ENCODE results near the gene MAPK4.

MAPK4 gene

DNA sequence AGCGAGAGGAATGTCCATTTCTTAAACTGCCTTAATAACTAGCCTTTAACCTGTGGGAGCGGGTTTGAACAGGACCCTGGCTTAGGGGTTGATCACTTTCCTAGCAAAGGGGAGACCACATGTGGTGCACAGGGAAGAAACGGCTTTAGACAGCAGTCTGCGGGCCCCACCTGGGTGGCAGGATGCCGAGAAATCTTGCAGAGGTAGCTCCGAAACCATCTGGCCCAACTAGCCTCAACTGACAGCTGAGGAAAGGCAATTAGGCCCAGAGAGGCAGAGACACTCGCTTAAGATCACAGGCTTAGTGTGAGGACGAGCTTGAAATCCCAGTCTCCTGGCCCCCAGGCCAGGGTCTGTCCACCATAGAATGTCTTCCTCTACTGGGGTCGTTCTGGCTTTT is 170.1 kb downstream of the MAPK4 start:
- H3K4me3 ChIP-seq (replicated peaks; ENCODE audit: low read depth, low read length), result no peak overlapping the region
- TF ChIP-seq, protein P1, sequence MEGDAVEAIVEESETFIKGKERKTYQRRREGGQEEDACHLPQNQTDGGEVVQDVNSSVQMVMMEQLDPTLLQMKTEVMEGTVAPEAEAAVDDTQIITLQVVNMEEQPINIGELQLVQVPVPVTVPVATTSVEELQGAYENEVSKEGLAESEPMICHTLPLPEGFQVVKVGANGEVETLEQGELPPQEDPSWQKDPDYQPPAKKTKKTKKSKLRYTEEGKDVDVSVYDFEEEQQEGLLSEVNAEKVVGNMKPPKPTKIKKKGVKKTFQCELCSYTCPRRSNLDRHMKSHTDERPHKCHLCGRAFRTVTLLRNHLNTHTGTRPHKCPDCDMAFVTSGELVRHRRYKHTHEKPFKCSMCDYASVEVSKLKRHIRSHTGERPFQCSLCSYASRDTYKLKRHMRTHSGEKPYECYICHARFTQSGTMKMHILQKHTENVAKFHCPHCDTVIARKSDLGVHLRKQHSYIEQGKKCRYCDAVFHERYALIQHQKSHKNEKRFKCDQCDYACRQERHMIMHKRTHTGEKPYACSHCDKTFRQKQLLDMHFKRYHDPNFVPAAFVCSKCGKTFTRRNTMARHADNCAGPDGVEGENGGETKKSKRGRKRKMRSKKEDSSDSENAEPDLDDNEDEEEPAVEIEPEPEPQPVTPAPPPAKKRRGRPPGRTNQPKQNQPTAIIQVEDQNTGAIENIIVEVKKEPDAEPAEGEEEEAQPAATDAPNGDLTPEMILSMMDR (IDR thresholded peaks at IDR 0.05; ENCODE audit: low read depth, low read length, missing control alignments), result no peak
- DNase-seq (ENCODE audit: extremely low read depth, low read depth), result no peak

DNA sequence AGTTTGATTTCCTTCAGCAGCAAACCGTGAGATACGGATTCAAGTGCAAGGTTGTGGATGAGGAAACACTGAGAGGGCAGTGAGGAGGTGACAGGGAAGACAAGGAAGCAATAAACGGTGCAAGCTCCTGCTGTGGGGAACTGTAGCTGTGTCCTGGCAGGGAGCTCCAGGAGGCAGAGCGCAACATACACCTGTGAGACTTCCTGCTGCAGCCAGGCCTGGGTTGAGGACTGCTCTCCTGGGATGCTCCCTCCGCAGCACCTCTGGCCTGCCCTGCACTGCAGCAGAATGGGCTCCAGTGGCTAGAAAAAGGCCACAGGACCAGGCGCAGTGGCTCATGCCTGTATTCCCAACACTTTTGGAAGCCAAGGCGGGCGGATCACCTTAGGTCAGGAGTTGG is 174.5 kb downstream of the MAPK4 start:
- no peak for DNase-seq (ENCODE audit: extremely low read depth, low read depth)
- no peak overlapping the region for H3K4me3 ChIP-seq (replicated peaks; ENCODE audit: low read depth, low read length)
- TF ChIP-seq, protein P1 (IDR thresholded peaks at IDR 0.05; ENCODE audit: low read depth, low read length, missing control alignments), result no peak

DNA sequence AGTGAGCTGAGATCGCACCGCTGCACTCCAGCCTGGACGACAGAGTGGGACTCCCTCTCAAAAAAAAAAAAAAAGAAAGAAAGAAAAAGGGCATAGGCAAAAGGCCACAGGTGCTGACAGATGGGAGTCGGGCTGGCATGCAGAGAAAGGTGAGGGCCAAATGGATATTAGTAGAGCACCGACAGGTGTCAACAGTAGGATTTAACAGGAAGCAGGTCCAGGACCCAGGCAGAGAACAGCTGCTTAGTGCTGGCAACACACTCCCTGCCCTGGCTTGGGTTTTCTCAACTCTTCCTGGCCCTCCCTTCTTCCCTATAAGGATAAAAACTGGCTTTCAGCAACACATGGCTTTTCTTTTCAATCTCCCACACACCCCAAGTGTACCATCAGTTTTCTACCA is 175.0 kb downstream of the MAPK4 start:
- no peak for DNase-seq (ENCODE audit: extremely low read depth, low read depth)
- H3K4me3 ChIP-seq (replicated peaks; ENCODE audit: low read depth, low read length), result no peak overlapping the region
- TF ChIP-seq, protein P1 (IDR thresholded peaks at IDR 0.05; ENCODE audit: low read depth, low read length, missing control alignments), result no peak

DNA sequence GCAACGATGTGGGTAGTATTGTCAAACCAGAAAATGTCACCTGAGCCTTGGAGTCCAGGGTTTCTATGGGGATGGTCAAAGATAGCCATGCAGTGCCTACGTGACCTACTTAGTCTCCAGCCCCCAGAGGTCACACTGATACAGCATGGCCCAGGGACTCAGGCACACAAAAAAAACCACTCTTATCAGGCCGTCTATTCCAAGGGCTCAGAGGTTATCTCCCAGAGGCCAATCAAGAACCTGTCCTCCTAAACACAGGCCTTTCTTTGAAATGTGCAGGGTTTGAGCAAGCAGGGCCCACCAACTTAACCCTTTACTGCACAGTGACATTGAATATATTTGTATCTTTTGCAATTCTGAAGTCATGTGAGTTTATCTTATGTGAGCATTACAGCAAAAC is 177.2 kb downstream of the MAPK4 start:
- DNase-seq (ENCODE audit: extremely low read depth, low read depth), result no peak
- TF ChIP-seq, protein P1 (IDR thresholded peaks at IDR 0.05; ENCODE audit: low read depth, low read length, missing control alignments), result no peak
- H3K4me3 ChIP-seq (replicated peaks; ENCODE audit: low read depth, low read length), result no peak overlapping the region

DNA sequence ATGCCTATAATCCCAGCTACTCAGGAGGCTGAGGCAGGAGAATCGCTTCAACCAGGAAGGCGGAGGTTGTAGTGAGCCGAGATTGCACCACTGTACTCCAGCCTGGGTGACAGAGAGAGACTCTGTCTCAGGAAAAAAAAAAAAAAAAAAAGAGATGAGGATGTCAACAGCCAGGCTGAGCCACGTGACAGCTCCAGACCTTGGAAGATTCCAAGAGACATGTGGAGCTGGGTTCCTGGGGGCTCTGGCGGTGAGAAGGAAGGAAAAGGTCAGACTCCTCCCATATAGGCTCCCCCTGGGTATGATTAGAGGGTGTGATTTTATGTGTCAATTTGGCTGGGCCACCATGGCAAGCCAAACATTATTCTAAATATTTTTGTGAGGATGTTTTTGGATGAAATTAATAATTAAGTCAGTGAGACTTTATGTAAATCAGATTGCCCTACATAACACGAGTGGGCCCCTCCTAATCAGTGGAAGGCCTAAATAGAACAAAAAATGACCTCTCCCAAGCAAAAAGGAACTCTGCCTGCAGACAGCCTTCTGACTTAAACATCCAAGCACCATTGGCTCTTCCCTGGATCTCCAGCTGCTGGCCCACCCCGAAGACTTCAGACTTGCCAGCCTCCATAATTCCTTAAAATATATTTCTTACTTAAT is 178.3 kb downstream of the MAPK4 start:
- no peak overlapping the region for H3K4me3 ChIP-seq (replicated peaks; ENCODE audit: low read depth, low read length)
- TF ChIP-seq, protein P1 (IDR thresholded peaks at IDR 0.05; ENCODE audit: low read depth, low read length, missing control alignments), result no peak
- DNase-seq (ENCODE audit: extremely low read depth, low read depth), result no peak

DNA sequence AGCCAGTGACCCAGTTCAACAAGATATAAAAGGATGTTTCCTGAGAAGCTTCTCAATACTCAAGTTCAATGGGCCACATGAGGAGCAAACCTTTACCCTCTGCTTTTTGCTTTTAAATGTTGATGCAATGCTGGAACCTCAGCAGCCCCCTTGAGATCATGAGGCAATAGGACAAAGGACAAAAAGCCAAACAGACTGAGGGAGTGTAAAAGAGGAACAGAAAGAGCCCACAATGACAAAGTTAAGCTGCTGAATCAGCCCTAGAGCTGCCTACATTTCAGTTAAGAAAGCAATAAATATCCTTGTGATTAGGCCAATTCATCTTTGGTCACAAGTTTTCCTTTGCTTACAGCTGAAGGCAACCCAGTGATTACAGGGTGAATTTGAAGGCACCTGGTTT is 183.1 kb downstream of the MAPK4 start:
- no peak for DNase-seq (ENCODE audit: extremely low read depth, low read depth)
- H3K4me3 ChIP-seq (replicated peaks; ENCODE audit: low read depth, low read length), result no peak overlapping the region
- TF ChIP-seq, protein P1 (IDR thresholded peaks at IDR 0.05; ENCODE audit: low read depth, low read length, missing control alignments), result no peak

DNA sequence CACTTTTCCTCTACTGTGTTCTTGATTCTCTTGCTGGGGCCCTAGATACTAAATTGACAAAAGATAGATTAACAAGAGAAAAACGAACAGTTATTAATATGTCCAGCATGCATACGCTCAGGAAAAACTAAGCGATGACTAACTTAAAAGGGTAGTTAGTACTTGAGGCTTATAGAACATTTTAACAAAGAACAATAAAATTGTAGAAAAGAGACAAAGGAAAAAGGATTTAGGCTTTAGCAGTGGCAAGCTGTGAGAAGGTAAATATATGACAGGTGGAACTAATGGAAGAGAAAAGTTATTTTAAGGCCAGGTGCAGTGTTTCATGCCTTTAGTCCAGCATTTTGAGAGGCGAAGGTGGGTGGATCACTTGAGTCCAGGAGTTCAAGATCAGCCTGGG is 184.4 kb downstream of the MAPK4 start:
- no peak overlapping the region for H3K4me3 ChIP-seq (replicated peaks; ENCODE audit: low read depth, low read length)
- DNase-seq (ENCODE audit: extremely low read depth, low read depth), result no peak
- TF ChIP-seq, protein P1 (IDR thresholded peaks at IDR 0.05; ENCODE audit: low read depth, low read length, missing control alignments), result no peak

Measured in HFF-Myc (cell line).